Measurements from ENCODE around the gene HEG1.

GRCh38 chr3:125067225-125067624, 11.4 kb upstream of the HEG1 start:
- TF ChIP-seq CTCF (conservative IDR thresholded peaks at IDR 0.05; ENCODE audit: low read depth, low read length) (no peak), EZH2 (IDR thresholded peaks at IDR 0.05; ENCODE audit: borderline replicate concordance, low read depth, low read length, poor library complexity, severe bottlenecking) (no peak)

All from A673 (cell line).